C1 segment of cervical spinal cord (tissue), 14 donors: ENCODE measurements around the gene PDCD2L.
"Not testable (repeated sequence)": the region's sequence is repeated elsewhere in the genome, so short reads cannot be mapped to it uniquely, and the experiment has no call there.

Experiments used
- DNase-seq, 14 donors: peaks; one replicate each; lab custom pipeline; 2025; lab: John Stamatoyannopoulos, UW

The PDCD2L gene

DNA sequence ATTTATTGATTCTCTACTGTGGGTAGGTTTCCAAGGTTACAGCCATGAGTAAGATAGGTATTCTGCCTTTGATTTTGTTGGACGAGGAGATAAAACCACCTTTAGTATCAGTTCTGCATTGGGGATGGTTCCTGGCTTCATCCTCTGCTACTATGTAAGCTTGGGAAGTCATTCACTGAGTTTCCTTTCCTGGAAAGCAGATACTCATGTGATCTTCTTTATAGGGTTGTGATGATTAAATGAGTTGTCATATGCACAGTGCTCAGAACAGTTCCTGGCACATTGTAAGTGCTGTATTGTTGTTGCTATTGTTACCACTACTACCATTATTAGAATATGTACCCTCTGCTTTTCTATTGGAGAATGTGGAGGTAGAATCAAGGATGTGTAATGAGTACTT is 64.2 kb downstream of the PDCD2L start:
- DNase-seq, result no peak

DNA sequence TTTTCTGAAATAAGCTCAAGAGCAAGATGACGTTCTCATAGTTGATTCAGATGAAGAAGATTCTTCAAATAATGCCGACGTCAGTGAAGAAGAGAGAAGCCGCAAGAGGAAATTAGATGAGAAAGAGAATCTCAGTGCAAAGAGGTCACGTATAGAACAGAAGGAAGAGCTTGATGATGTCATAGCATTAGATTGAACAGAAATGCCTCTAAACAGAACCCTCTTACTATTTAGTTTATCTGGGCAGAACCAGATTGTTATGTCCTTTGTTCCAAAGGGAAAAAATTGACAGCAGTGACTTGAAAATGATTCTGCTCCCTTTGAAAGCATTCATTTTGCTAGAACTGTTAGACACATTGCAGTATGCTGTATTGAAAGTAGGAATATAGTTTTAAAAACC is 64.8 kb downstream of the PDCD2L start:
- not testable (repeated sequence) for DNase-seq

DNA sequence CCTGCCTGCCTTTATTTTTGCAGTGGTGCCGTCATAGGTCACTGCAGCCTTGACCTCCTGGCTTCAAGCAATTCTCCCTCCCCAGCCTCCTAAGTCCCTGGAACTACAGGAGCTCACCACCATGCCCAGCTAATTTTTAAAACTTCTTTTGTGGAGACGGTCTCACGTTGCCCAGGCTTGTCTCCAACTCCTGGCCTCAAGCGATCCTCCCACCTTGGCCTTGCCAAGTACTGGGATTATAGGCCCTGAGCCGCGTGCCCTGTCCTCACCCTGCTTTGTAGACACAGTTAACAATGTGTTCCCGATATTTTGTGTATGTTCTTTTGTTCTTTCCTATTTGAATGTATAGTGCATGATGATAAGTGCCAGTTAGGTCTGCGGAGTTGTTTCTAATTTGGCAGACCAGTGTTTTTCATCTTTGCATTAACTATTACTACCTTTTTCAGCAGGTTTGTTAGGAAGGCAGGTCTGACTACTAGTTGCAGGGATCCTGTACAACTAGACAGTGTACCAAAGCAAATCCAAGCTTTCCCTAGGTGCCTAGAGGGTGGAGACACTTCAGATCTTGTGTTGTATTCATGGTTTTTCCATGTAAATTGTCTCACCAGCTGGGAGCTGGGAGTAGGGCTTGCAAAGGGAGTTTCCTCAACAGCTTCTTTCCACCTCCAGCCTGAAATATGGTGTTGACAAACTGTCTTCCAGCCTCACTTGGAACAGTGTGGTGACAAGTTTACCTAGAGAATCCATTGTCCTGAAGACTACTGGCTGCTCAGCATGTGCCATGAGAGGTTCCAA is 67.9 kb downstream of the PDCD2L start:
- DNase-seq, result no peak

- DNase-seq, result no peak
These were observed 70.2 kb downstream of the PDCD2L start for GRCh38 chr19:34474233-34474989.

GRCh38 chr19:34475026-34475974 is 71.1 kb downstream of the PDCD2L start:
- DNase-seq, result no peak
